ENCODE data around the gene ARHGAP6. TPM values are rescaled to one million over a fixed set of nuclear protein-coding genes. Genes with fewer than 3 reads are reported as not detected.
A peak's percentile ranks its signal among the peaks of the same experiment; 100 is the strongest.

The ARHGAP6 gene
- total RNA-seq, 1 experiment from 2014 or later: 0.50 TPM

- CTCF ChIA-PET: no interaction called here
- H3K27me3 ChIP-seq (replicated peaks; ENCODE audit: control insufficient read depth, insufficient read depth, low read length): no peaks in the 10 kb centered on the region
- H3K9me3 ChIP-seq: no peaks in the 10 kb centered on the region
- H3K4me3 ChIP-seq (ENCODE audit: low read depth, low read length): no peak overlapping the region
- no peaks in the 10 kb centered on the region for H3K4me1 Mint-ChIP-seq (ENCODE audit: low read depth, unreplicated experiment)
- no peaks in the 10 kb centered on the region for H3K36me3 Mint-ChIP-seq (ENCODE audit: insufficient read depth, unreplicated experiment)
- no peak for TF ChIP-seq CTCF (IDR thresholded peaks at IDR 0.05; ENCODE audit: insufficient read depth in 1 of 2, low read depth in 1 of 2, low read length in 1 of 2, severe bottlenecking in 1 of 2, unreplicated experiment in 1 of 2)
- H3K9me3 Mint-ChIP-seq (ENCODE audit: unreplicated experiment): no peaks in the 10 kb centered on the region
- DNase-seq: no peak
- H3K4me1 ChIP-seq: no peaks in the 10 kb centered on the region
- H3K27ac Mint-ChIP-seq (ENCODE audit: unreplicated experiment): no peak overlapping the region
- H3K27me3 Mint-ChIP-seq (ENCODE audit: insufficient read depth, unreplicated experiment): peaks cover 5% of the 10 kb centered on the region
- POLR2A ChIA-PET: no interaction called here
- no TSS peak for BruUV-seq (replicated peaks)
- H3K36me3 ChIP-seq (ENCODE audit: control insufficient read depth, insufficient read depth, low read length): no peaks in the 10 kb centered on the region
- H3K4me3 Mint-ChIP-seq (ENCODE audit: unreplicated experiment): no peak overlapping the region
- intact Hi-C loops (cut with micrococcal nuclease; ENCODE audit: unreplicated experiment): no loop called here
These were observed 59.3 kb downstream of the ARHGAP6 start for GRCh38 chrX:11606408-11606807.

GRCh38 chrX:11600578-11600977, 65.1 kb downstream of the ARHGAP6 start:
- TF ChIP-seq CTCF (IDR thresholded peaks at IDR 0.05; ENCODE audit: insufficient read depth in 1 of 2, low read depth in 1 of 2, low read length in 1 of 2, severe bottlenecking in 1 of 2, unreplicated experiment in 1 of 2): no peak
- no peaks in the 10 kb centered on the region for H3K27me3 ChIP-seq (replicated peaks; ENCODE audit: control insufficient read depth, insufficient read depth, low read length)
- Mint-ChIP-seq H3K27me3 (ENCODE audit: insufficient read depth, unreplicated experiment) (peaks cover 4% of the 10 kb centered on the region), H3K4me3 (ENCODE audit: unreplicated experiment) (no peak overlapping the region), H3K4me1 (ENCODE audit: low read depth, unreplicated experiment) (no peaks in the 10 kb centered on the region), H3K27ac (ENCODE audit: unreplicated experiment) (no peak overlapping the region), H3K9me3 (ENCODE audit: unreplicated experiment) (no peaks in the 10 kb centered on the region), H3K36me3 (ENCODE audit: insufficient read depth, unreplicated experiment) (no peaks in the 10 kb centered on the region)
- no peaks in the 10 kb centered on the region for H3K9me3 ChIP-seq
- ChIA-PET POLR2A (no interaction called here), CTCF (no interaction called here)
- H3K4me3 ChIP-seq (ENCODE audit: low read depth, low read length): no peak overlapping the region
- H3K36me3 ChIP-seq (ENCODE audit: control insufficient read depth, insufficient read depth, low read length): no peaks in the 10 kb centered on the region
- intact Hi-C loops (cut with micrococcal nuclease; ENCODE audit: unreplicated experiment): no loop called here
- H3K4me1 ChIP-seq: no peaks in the 10 kb centered on the region
- DNase-seq: peak in 1 of 2 experiments; percentile 0
- BruUV-seq (replicated peaks): no TSS peak

GRCh38 chrX:11597479-11597878, 68.2 kb downstream of the ARHGAP6 start:
- TF ChIP-seq CTCF (IDR thresholded peaks at IDR 0.05; ENCODE audit: insufficient read depth in 1 of 2, low read depth in 1 of 2, low read length in 1 of 2, severe bottlenecking in 1 of 2, unreplicated experiment in 1 of 2): no peak

More at GRCh38 chrX:11597479-11597878, 68.2 kb downstream of the ARHGAP6 start:
- Mint-ChIP-seq H3K27ac (ENCODE audit: unreplicated experiment) (no peak overlapping the region), H3K36me3 (ENCODE audit: insufficient read depth, unreplicated experiment) (no peaks in the 10 kb centered on the region), H3K27me3 (ENCODE audit: insufficient read depth, unreplicated experiment) (peaks cover 4% of the 10 kb centered on the region), H3K4me3 (ENCODE audit: unreplicated experiment) (no peak overlapping the region), H3K4me1 (ENCODE audit: low read depth, unreplicated experiment) (no peaks in the 10 kb centered on the region), H3K9me3 (ENCODE audit: unreplicated experiment) (no peaks in the 10 kb centered on the region)
- POLR2A ChIA-PET: no interaction called here
- no peak for DNase-seq
- CTCF ChIA-PET: no interaction called here
- Histone ChIP-seq H3K36me3 (ENCODE audit: control insufficient read depth, insufficient read depth, low read length) (no peaks in the 10 kb centered on the region), H3K4me3 (ENCODE audit: low read depth, low read length) (no peak overlapping the region), H3K27me3 (replicated peaks; ENCODE audit: control insufficient read depth, insufficient read depth, low read length) (no peaks in the 10 kb centered on the region), H3K9me3 (no peaks in the 10 kb centered on the region), H3K4me1 (no peaks in the 10 kb centered on the region)
- BruUV-seq (replicated peaks): no TSS peak
- intact Hi-C loops (cut with micrococcal nuclease; ENCODE audit: unreplicated experiment): no loop called here
